Colon (tissue), 2 donors: ENCODE data around the gene MLNR.

Experiments used
- FAIRE-seq: peaks from 2 replicates; lab custom pipeline; 2012; peaks lifted over from hg19 to GRCh38; lab: Jason Lieb, UNC
- donor health status: control.
- donor health status: control.

Gene MLNR

GRCh38 chr13:49220036-49220855, at the start of gene MLNR:
TSS of gene MLNR (plus strand) at chr13:49220338. CDS start at chr13:49220338, 0 bp downstream.
- FAIRE-seq: no peak

- FAIRE-seq: no peak
These were observed 48.8 kb upstream of the MLNR start for GRCh38 chr13:49171359-49171758.

- no peak for FAIRE-seq
These were observed 36.3 kb upstream of the MLNR start for GRCh38 chr13:49183672-49184325.

- no peak for FAIRE-seq
These were observed 35.5 kb upstream of the MLNR start for GRCh38 chr13:49184621-49185020.

GRCh38 chr13:49185264-49185663, 34.9 kb upstream of the MLNR start:
- FAIRE-seq: no peak

- FAIRE-seq: no peak
These were observed 29.2 kb upstream of the MLNR start for GRCh38 chr13:49190901-49191300.

GRCh38 chr13:49206641-49207040, 13.5 kb upstream of the MLNR start:
- no peak for FAIRE-seq

GRCh38 chr13:49208619-49209018, 11.5 kb upstream of the MLNR start:
- no peak for FAIRE-seq

- no peak for FAIRE-seq
These were observed 10.0 kb upstream of the MLNR start for GRCh38 chr13:49210114-49210513.

GRCh38 chr13:49210669-49211068, 9.5 kb upstream of the MLNR start:
- no peak for FAIRE-seq

GRCh38 chr13:49213539-49213938, 6.6 kb upstream of the MLNR start:
- FAIRE-seq: no peak

- FAIRE-seq: no peak
These were observed 5.9 kb upstream of the MLNR start for GRCh38 chr13:49213997-49214916.

- no peak for FAIRE-seq
These were observed 5.2 kb upstream of the MLNR start for GRCh38 chr13:49214917-49215376.

GRCh38 chr13:49216334-49216733, 3.8 kb upstream of the MLNR start:
- FAIRE-seq: no peak

GRCh38 chr13:49217962-49218492, 2.1 kb upstream of the MLNR start:
- no peak for FAIRE-seq

- FAIRE-seq: no peak
These were observed 1.6 kb upstream of the MLNR start for GRCh38 chr13:49218493-49219051.

GRCh38 chr13:49219647-49220035, 497 bp upstream of the MLNR start:
- no peak for FAIRE-seq

- FAIRE-seq: no peak
These were observed 885 bp downstream of the MLNR start for GRCh38 chr13:49220856-49221589.

- no peak for FAIRE-seq
These were observed 1.4 kb downstream of the MLNR start for GRCh38 chr13:49221590-49221965.

GRCh38 chr13:49225223-49226042, 5.3 kb downstream of the MLNR start:
- FAIRE-seq: no peak
